HepG2 (cell line): ENCODE measurements around the gene SRGAP3. TPM values are rescaled to one million over a fixed set of nuclear protein-coding genes. Genes with fewer than 3 reads are reported as not detected.

Experiments
- ATAC-seq: fragments of 200-7000 bp; cut with Tn5 transposase; 3 replicates; pipeline ENCODE4 v1.9.1; 2020; ENCODE audit warnings: mild to moderate bottlenecking, moderate library complexity
- BruUV-seq: library from RNA; stranded (reverse); fragments of 400-500 nt; replicated peaks from 2 replicates; lab custom pipeline; 2021; lab: Mats Ljungman, UMichigan
- CTCF ChIA-PET: fragments of 300-600 bp; formaldehyde crosslinking; extraction: SDS; loops from one replicate; lab custom pipeline; 2021; ENCODE audit warnings: low total read pairs, inconsistent platforms, low intra/inter-chr PET ratio; lab: Yijun Ruan, JAX
- POLR2A ChIA-PET: fragments of 350-600 bp; sonication (Branson Sonifier 250); formaldehyde crosslinking; loops from one replicate; lab custom pipeline; 2020; ENCODE audit warnings: antibody characterized with exemption, inconsistent platforms; lab: Yijun Ruan, JAX
- DNase-seq: peaks from one replicate; pipeline ENCODE4 v3.0.0-alpha.2; 2015; ENCODE audit warnings: low spot score
- FAIRE-seq: peaks from 3 replicates; lab custom pipeline; 2011; peaks lifted over from hg19 to GRCh38; lab: Jason Lieb, UNC
- H2AFZ ChIP-seq: one replicate; pipeline ENCODE4 v1.6.1; 2011; ENCODE audit warnings: low read length, inconsistent platforms
- H3K27ac ChIP-seq: fragments of 300-600 bp; 3 replicates; pipeline ENCODE4 v1.8.0; 2011; ENCODE audit warnings: mixed run types, mild to moderate bottlenecking, mixed read lengths, low read length, inconsistent platforms; ENCODE audit not compliant: insufficient read depth; ENCODE audit errors: extremely low read length
- H3K27me3 ChIP-seq, 2 experiments: fragments of 200-600 bp in 1 of 2; 2 replicates in 1 of 2; 3 replicates in 1 of 2; pipeline versions ENCODE4 v1.6.0 to v1.8.0; 2011; ENCODE audit warnings: low read length in 2 of 2, mild to moderate bottlenecking in 2 of 2, moderate library complexity in 2 of 2, inconsistent platforms in 1 of 2; ENCODE audit not compliant: insufficient read depth in 2 of 2, control insufficient read depth in 1 of 2
- H3K36me3 ChIP-seq, 2 experiments: fragments of 200-600 bp in 1 of 2; replicated peaks in 1 of 2; 2 replicates in 1 of 2; 3 replicates in 1 of 2; pipeline versions ENCODE4 v1.5.1 to v1.8.0; 2011; ENCODE audit warnings: low read length in 2 of 2, inconsistent platforms in 1 of 2; ENCODE audit not compliant: insufficient read depth in 2 of 2, control insufficient read depth in 1 of 2
- H3K4me1 ChIP-seq: 2 replicates; pipeline ENCODE4 v1.5.1; 2012; ENCODE audit warnings: low read length, inconsistent platforms; ENCODE audit not compliant: insufficient read depth
- H3K4me2 ChIP-seq: 2 replicates; pipeline ENCODE4 v1.6.0; 2011; ENCODE audit warnings: low read depth, low read length, inconsistent platforms
- H3K4me3 ChIP-seq, 3 experiments: fragments of 200-600 bp in 1 of 3; sonication (generic), shearing (Covaris generic) in 1 of 3; replicated peaks in 1 of 3; 2 replicates each; pipeline ENCODE4 v1.5.1; 2011 to 2016; ENCODE audit warnings: low read length in 3 of 3, inconsistent platforms in 2 of 3, low read depth in 2 of 3, mild to moderate bottlenecking in 2 of 3, control low read depth in 1 of 3, mixed read lengths in 1 of 3; ENCODE audit not compliant: insufficient read depth in 1 of 3
- H3K79me2 ChIP-seq: one replicate; pipeline ENCODE4 v1.6.1; 2011; ENCODE audit warnings: low read length, inconsistent platforms; ENCODE audit not compliant: insufficient read depth
- H3K9ac ChIP-seq: 2 replicates; pipeline ENCODE4 v1.6.0; 2011; ENCODE audit warnings: mild to moderate bottlenecking, low read depth, low read length, inconsistent platforms; ENCODE audit not compliant: insufficient read depth
- H3K9me3 ChIP-seq: 2 replicates; pipeline ENCODE4 v1.5.1; 2012; ENCODE audit warnings: mild to moderate bottlenecking, low read length
- H4K20me1 ChIP-seq: 2 replicates; pipeline ENCODE4 v1.6.0; 2011; ENCODE audit warnings: inconsistent platforms, mild to moderate bottlenecking, low read length, moderate library complexity; ENCODE audit not compliant: insufficient read depth
- CCDC6 ChIP-seq: sonication (generic); formaldehyde crosslinking; IDR thresholded peaks from 2 replicates; pipeline ENCODE4 v1.8.1; 2022; ENCODE audit warnings: mild to moderate bottlenecking, missing genetic modification reagents, moderate library complexity
- ESRRA ChIP-seq: sonication (generic); formaldehyde crosslinking; IDR thresholded peaks from 2 replicates; pipeline ENCODE4 v1.5.1; 2020; ENCODE audit warnings: mild to moderate bottlenecking, low read depth, missing genetic modification reagents
- FOSL1 ChIP-seq: sonication (generic); formaldehyde crosslinking; IDR thresholded peaks from 2 replicates; pipeline ENCODE4 v1.9.0; 2021; ENCODE audit warnings: missing genetic modification reagents, borderline replicate concordance
- KLF12 ChIP-seq: sonication (generic); formaldehyde crosslinking; IDR thresholded peaks from 2 replicates; pipeline ENCODE4 v1.4.0; 2020; ENCODE audit warnings: missing genetic modification reagents, borderline replicate concordance
- MIER2 ChIP-seq: IDR thresholded peaks from 2 replicates; pipeline ENCODE4 v1.6.1; 2016; ENCODE audit warnings: missing biosample characterization, missing genetic modification reagents
- RAD51 ChIP-seq: fragments of 450-650 bp; IDR thresholded peaks from 2 replicates; pipeline ENCODE4 v1.6.1; 2016; ENCODE audit warnings: borderline replicate concordance
- ZKSCAN5 ChIP-seq: sonication (generic); formaldehyde crosslinking; IDR thresholded peaks from 2 replicates; pipeline ENCODE4 v1.5.1; 2020; ENCODE audit warnings: mild to moderate bottlenecking, missing genetic modification reagents
- ZNF124 ChIP-seq: sonication (generic); formaldehyde crosslinking; IDR thresholded peaks from 2 replicates; pipeline ENCODE4 v1.4.0; 2020; ENCODE audit warnings: missing genetic modification reagents
- ZNF136 ChIP-seq: sonication (generic); formaldehyde crosslinking; IDR thresholded peaks from 2 replicates; pipeline ENCODE4 v1.8.1; 2022; ENCODE audit warnings: low read depth, mild to moderate bottlenecking, moderate library complexity, missing genetic modification reagents
- ZNF264 ChIP-seq: sonication (generic); formaldehyde crosslinking; IDR thresholded peaks from 2 replicates; pipeline ENCODE4 v1.4.0; 2020; ENCODE audit warnings: missing genetic modification reagents
- ZNF3 ChIP-seq: IDR thresholded peaks from 2 replicates; pipeline ENCODE4 v1.7.0; 2017; ENCODE audit warnings: inconsistent platforms
- ZNF713 ChIP-seq: sonication (generic); formaldehyde crosslinking; IDR thresholded peaks from 2 replicates; pipeline ENCODE4 v1.4.0; 2020; ENCODE audit warnings: mild to moderate bottlenecking, missing genetic modification reagents
- ZNF761 ChIP-seq: sonication (generic); formaldehyde crosslinking; conservative IDR thresholded peaks from 2 replicates; pipeline ENCODE4 v1.4.0; 2020; ENCODE audit warnings: mild to moderate bottlenecking, missing genetic modification reagents
- WGBS: methylation state at CpG from one replicate; pipeline ENCODE4 v1.1.6; 2017; ENCODE audit warnings: low lambda C conversion rate; 5-methylcytosine and 5-hydroxymethylcytosine counted together
- in situ Hi-C: cut with HindIII; loops from 2 replicates; pipeline ENCODE4 v1.10.0; 2017; ENCODE audit warnings: low pct_unique_long_range_greater_than_20kb; ENCODE audit not compliant: extremely low pct_ligation_motif_present
- intact Hi-C: fragments of 100-400 bp; cut with micrococcal nuclease; formaldehyde crosslinking; loops from one replicate; pipeline ENCODE4 v1.10.0; 2022; ENCODE audit not compliant: unreplicated experiment
- polyA plus RNA-seq, 8 experiments: library from polyadenylated mRNA; depleted of rRNA in 3 of 8; stranded (reverse) in 7 of 8; unstranded in 1 of 8; fragments of >200 nt; fragmentation: Illumina TruSeq in 4 of 8; extraction: Trizol in 4 of 8; gene quantifications; 2 replicates each; pipeline versions ENCODE4 v1.2.1 to v1.2.3, GENCODE V29; 2011 to 2016; ENCODE audit warnings: low read depth in 4 of 8, missing spikeins in 1 of 8, mixed read lengths in 1 of 8; ENCODE audit not compliant: insufficient read depth in 1 of 8
- total RNA-seq, 5 experiments: library from RNA; depleted of rRNA; stranded (reverse); fragments of >200 nt; fragmentation: Illumina TruSeq; extraction: Trizol; gene quantifications; 2 replicates each; pipeline ENCODE4 v1.2.3, GENCODE V29; 2016; ENCODE audit warnings: low read depth in 1 of 5
- TF ChIP-seq, protein P1 (sequence below): sonication (generic); formaldehyde crosslinking; conservative IDR thresholded peaks from 2 replicates; pipeline ENCODE4 v1.4.0; 2020; ENCODE audit warnings: missing genetic modification reagents
- TF ChIP-seq, protein P2 (sequence below): sonication (generic); formaldehyde crosslinking; IDR thresholded peaks from 2 replicates; pipeline ENCODE4 v1.4.0; 2020; ENCODE audit warnings: mild to moderate bottlenecking, missing genetic modification reagents, borderline replicate concordance
- TF ChIP-seq, protein P3 (sequence below): sonication (generic); formaldehyde crosslinking; IDR thresholded peaks from 2 replicates; pipeline ENCODE4 v1.4.0; 2020; ENCODE audit warnings: missing genetic modification reagents

SRGAP3 gene
- total and polyA plus RNA-seq, 2 of the 13 experiments (the other 11 are each of a cell fraction or from before 2014, with no cell fraction given) = 1.2 to 1.4 TPM

DNA sequence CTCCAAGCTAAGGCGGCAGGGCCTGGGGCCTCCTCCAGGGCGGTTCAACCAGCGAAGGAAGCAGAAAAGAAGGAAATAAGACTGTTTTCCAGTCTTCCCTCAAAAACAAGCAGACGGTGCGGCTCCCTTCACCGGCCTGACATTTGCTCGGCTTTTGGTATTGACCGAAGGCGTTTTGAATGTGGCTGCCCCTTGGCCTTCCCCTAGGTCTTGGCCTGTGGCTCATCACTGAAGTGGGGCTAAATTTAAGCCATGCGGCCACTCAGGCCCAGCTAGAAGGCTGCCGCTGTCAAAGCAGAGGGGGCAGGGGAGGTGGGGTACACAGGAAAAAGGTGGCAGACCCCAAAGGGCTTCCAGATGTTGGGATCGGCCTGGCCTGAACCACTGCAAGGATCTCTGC, 86.2 kb downstream of the SRGAP3 start:
- BruUV-seq = no TSS peak
- FAIRE-seq (no peak), DNase-seq (no peak), ATAC-seq (no peak)
- Histone ChIP-seq H3K79me2 (no peaks in the 10 kb centered on the region), H3K9ac (no peak overlapping the region), H3K4me3 (no peak overlapping the region), H3K4me2 (no peak overlapping the region), H3K9me3 (no peaks in the 10 kb centered on the region), H3K27ac (no peak overlapping the region), H3K4me1 (no peaks in the 10 kb centered on the region; the same call in 1 of the 2 replicates), H4K20me1 (no peaks in the 10 kb centered on the region), H2AFZ (no peak overlapping the region), H3K36me3 (no peaks in the 10 kb centered on the region), H3K27me3 (no peaks in the 10 kb centered on the region; a peak in 1 of 5 replicates)
- ChIA-PET POLR2A (no interaction called here), CTCF (no interaction called here)
- 74% methylated on average over 12 of the region's 12 CpGs for WGBS
- TF ChIP-seq ZNF3 (CRISPR knock-in tag) (no peak), CCDC6 (CRISPR knock-in tag) (no peak), MIER2 (no peak), ZNF713 (CRISPR knock-in tag) (no peak), ZKSCAN5 (CRISPR knock-in tag) (no peak), ZNF124 (CRISPR knock-in tag) (no peak), FOSL1 (CRISPR knock-in tag) (no peak), ZNF136 (CRISPR knock-in tag) (no peak), ZNF264 (CRISPR knock-in tag) (no peak), ESRRA (no peak), RAD51 (no peak), ZNF761 (CRISPR knock-in tag) (no peak), KLF12 (CRISPR knock-in tag) (no peak)
- TF ChIP-seq, protein P1, sequence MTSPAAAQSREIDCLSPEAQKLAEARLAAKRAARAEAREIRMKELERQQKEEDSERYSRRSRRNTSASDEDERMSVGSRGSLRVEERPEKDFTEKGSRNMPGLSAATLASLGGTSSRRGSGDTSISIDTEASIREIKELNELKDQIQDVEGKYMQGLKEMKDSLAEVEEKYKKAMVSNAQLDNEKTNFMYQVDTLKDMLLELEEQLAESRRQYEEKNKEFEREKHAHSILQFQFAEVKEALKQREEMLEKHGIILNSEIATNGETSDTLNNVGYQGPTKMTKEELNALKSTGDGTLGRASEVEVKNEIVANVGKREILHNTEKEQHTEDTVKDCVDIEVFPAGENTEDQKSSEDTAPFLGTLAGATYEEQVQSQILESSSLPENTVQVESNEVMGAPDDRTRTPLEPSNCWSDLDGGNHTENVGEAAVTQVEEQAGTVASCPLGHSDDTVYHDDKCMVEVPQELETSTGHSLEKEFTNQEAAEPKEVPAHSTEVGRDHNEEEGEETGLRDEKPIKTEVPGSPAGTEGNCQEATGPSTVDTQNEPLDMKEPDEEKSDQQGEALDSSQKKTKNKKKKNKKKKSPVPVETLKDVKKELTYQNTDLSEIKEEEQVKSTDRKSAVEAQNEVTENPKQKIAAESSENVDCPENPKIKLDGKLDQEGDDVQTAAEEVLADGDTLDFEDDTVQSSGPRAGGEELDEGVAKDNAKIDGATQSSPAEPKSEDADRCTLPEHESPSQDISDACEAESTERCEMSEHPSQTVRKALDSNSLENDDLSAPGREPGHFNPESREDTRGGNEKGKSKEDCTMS (CRISPR knock-in tag) = no peak
- TF ChIP-seq, protein P2, sequence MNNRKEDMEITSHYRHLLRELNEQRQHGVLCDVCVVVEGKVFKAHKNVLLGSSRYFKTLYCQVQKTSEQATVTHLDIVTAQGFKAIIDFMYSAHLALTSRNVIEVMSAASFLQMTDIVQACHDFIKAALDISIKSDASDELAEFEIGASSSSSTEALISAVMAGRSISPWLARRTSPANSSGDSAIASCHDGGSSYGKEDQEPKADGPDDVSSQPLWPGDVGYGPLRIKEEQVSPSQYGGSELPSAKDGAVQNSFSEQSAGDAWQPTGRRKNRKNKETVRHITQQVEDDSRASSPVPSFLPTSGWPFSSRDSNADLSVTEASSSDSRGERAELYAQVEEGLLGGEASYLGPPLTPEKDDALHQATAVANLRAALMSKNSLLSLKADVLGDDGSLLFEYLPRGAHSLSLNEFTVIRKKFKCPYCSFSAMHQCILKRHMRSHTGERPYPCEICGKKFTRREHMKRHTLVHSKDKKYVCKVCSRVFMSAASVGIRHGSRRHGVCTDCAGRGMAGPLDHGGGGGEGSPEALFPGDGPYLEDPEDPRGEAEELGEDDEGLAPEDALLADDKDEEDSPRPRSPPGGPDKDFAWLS (CRISPR knock-in tag) = no peak
- TF ChIP-seq, protein P3, sequence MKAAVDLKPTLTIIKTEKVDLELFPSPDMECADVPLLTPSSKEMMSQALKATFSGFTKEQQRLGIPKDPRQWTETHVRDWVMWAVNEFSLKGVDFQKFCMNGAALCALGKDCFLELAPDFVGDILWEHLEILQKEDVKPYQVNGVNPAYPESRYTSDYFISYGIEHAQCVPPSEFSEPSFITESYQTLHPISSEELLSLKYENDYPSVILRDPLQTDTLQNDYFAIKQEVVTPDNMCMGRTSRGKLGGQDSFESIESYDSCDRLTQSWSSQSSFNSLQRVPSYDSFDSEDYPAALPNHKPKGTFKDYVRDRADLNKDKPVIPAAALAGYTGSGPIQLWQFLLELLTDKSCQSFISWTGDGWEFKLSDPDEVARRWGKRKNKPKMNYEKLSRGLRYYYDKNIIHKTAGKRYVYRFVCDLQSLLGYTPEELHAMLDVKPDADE = no peak
- in situ Hi-C loops = no loop called here
- intact Hi-C loops = no loop called here
